KMS-11 (cell line): ENCODE measurements around the gene PLOD3.

Source experiments
- H2AFZ ChIP-seq: fragments of 200-600 bp; sonication (generic); 2 replicates; pipeline ENCODE4 v1.6.1; 2016; ENCODE audit warnings: antibody characterized with exemption, mixed run types, low read depth
- H3K27ac ChIP-seq: fragments of 200-600 bp; sonication (generic); 2 replicates; pipeline ENCODE4 v1.6.1; 2016; ENCODE audit warnings: mild to moderate bottlenecking, mixed run types
- H3K27me3 ChIP-seq: fragments of 200-600 bp; sonication (generic); 2 replicates; pipeline ENCODE4 v1.6.1; 2017; ENCODE audit warnings: mild to moderate bottlenecking, low read depth, mixed run types, moderate library complexity; ENCODE audit not compliant: insufficient read depth
- H3K36me3 ChIP-seq: fragments of 200-600 bp; sonication (generic); 2 replicates; pipeline ENCODE4 v1.6.1; 2017; ENCODE audit warnings: mild to moderate bottlenecking, mixed run types; ENCODE audit not compliant: insufficient read depth
- H3K4me1 ChIP-seq: fragments of 200-600 bp; sonication (generic); 2 replicates; pipeline ENCODE4 v1.6.1; 2016; ENCODE audit warnings: mild to moderate bottlenecking, low read depth, mixed run types; ENCODE audit not compliant: poor library complexity, severe bottlenecking
- H3K4me2 ChIP-seq: fragments of 200-600 bp; sonication (generic); 2 replicates; pipeline ENCODE4 v1.7.0; 2016; ENCODE audit warnings: mild to moderate bottlenecking, mixed run types
- H3K4me3 ChIP-seq: fragments of 200-600 bp; sonication (generic); IDR thresholded peaks from 2 replicates; pipeline ENCODE4 v1.6.1; 2017; ENCODE audit warnings: low read depth, low read length, mixed read lengths; ENCODE audit not compliant: insufficient read depth
- H3K79me2 ChIP-seq: fragments of 200-600 bp; sonication (generic); 2 replicates; pipeline ENCODE4 v1.6.1; 2016; ENCODE audit warnings: low read depth, mixed run types; ENCODE audit not compliant: insufficient read depth
- H3K9ac ChIP-seq: fragments of 200-600 bp; sonication (generic); 2 replicates; pipeline ENCODE4 v1.6.1; 2016; ENCODE audit warnings: mild to moderate bottlenecking, mixed run types
- H4K20me1 ChIP-seq: fragments of 200-600 bp; sonication (generic); 2 replicates; pipeline ENCODE4 v1.6.1; 2016; ENCODE audit warnings: mild to moderate bottlenecking, mixed run types; ENCODE audit not compliant: insufficient read depth
- CTCF ChIP-seq: fragments of 200-600 bp; sonication (generic); conservative IDR thresholded peaks from 2 replicates; pipeline ENCODE4 v1.6.1; 2017; ENCODE audit warnings: low read depth, mild to moderate bottlenecking, antibody characterized with exemption, low read length, moderate library complexity, mixed read lengths

Gene PLOD3

GRCh38 chr7:101179713-101180112 lies 37.7 kb downstream of the PLOD3 start:
- H3K9ac ChIP-seq, result no peak overlapping the region
- H3K4me1 ChIP-seq, result no peaks in the 10 kb centered on the region
- H3K27ac ChIP-seq, result no peak overlapping the region
- H3K4me2 ChIP-seq, result no peak overlapping the region
- H4K20me1 ChIP-seq, result no peaks in the 10 kb centered on the region
- no peak overlapping the region for H3K4me3 ChIP-seq
- H2AFZ ChIP-seq, result no peak overlapping the region
- H3K27me3 ChIP-seq, result peaks cover 81% of the 10 kb centered on the region
- no peak for TF ChIP-seq CTCF
- H3K79me2 ChIP-seq, result no peaks in the 10 kb centered on the region
- no peaks in the 10 kb centered on the region for H3K36me3 ChIP-seq

GRCh38 chr7:101179117-101179516 lies 38.3 kb downstream of the PLOD3 start:
- no peak for TF ChIP-seq CTCF
- Histone ChIP-seq H3K4me1 (no peaks in the 10 kb centered on the region), H3K79me2 (no peaks in the 10 kb centered on the region), H2AFZ (no peak overlapping the region), H4K20me1 (no peaks in the 10 kb centered on the region), H3K27ac (no peak overlapping the region), H3K27me3 (peaks cover 84% of the 10 kb centered on the region), H3K4me2 (no peak overlapping the region), H3K9ac (no peak overlapping the region), H3K4me3 (no peak overlapping the region), H3K36me3 (no peaks in the 10 kb centered on the region)

GRCh38 chr7:101177644-101178043 lies 39.7 kb downstream of the PLOD3 start:
- no peak overlapping the region for H3K4me3 ChIP-seq
- no peak overlapping the region for H3K27ac ChIP-seq
- no peaks in the 10 kb centered on the region for H3K36me3 ChIP-seq
- H3K9ac ChIP-seq, result no peak overlapping the region
- peaks cover 93% of the 10 kb centered on the region for H3K27me3 ChIP-seq
- no peaks in the 10 kb centered on the region for H3K4me1 ChIP-seq
- no peak overlapping the region for H3K4me2 ChIP-seq
- no peaks in the 10 kb centered on the region for H3K79me2 ChIP-seq
- no peak overlapping the region for H2AFZ ChIP-seq
- H4K20me1 ChIP-seq, result no peaks in the 10 kb centered on the region
- no peak for TF ChIP-seq CTCF

GRCh38 chr7:101175664-101176063 lies 41.7 kb downstream of the PLOD3 start:
- H3K27ac ChIP-seq, result no peak overlapping the region
- H4K20me1 ChIP-seq, result no peaks in the 10 kb centered on the region
- H3K9ac ChIP-seq, result no peak overlapping the region
- H3K4me2 ChIP-seq, result no peak overlapping the region
- H3K27me3 ChIP-seq, result peaks cover 95% of the 10 kb centered on the region
- H3K79me2 ChIP-seq, result no peaks in the 10 kb centered on the region
- no peak for TF ChIP-seq CTCF
- no peaks in the 10 kb centered on the region for H3K4me1 ChIP-seq
- H3K36me3 ChIP-seq, result no peaks in the 10 kb centered on the region
- no peak overlapping the region for H3K4me3 ChIP-seq
- no peak overlapping the region for H2AFZ ChIP-seq

- Histone ChIP-seq H3K4me2 (no peak overlapping the region), H3K9ac (no peak overlapping the region), H3K27ac (no peak overlapping the region), H3K4me3 (no peak overlapping the region), H3K27me3 (peaks cover 97% of the 10 kb centered on the region), H3K79me2 (no peaks in the 10 kb centered on the region), H4K20me1 (no peaks in the 10 kb centered on the region), H3K4me1 (peaks cover 7% of the 10 kb centered on the region), H3K36me3 (no peaks in the 10 kb centered on the region), H2AFZ (no peak overlapping the region)
- no peak for TF ChIP-seq CTCF
Observed at GRCh38 chr7:101174322-101174854, 43.0 kb downstream of the PLOD3 start.
